Fibroblast of lung (primary cell): ENCODE measurements around the gene XXYLT1. TPM values are rescaled to one million over a fixed set of nuclear protein-coding genes. Genes with fewer than 3 reads are reported as not detected.

Experiments used
- DNase-seq, 2 donors: peaks; one replicate each; pipeline versions ENCODE4 v3.0.0 to v3.0.0-alpha.2; 2010; ENCODE audit warnings: low read depth in 2 of 2
- H2AFZ ChIP-seq: 2 replicates; pipeline ENCODE4 v1.5.1; 2012; ENCODE audit warnings: low read length, control low read depth, inconsistent platforms
- H3K27ac ChIP-seq: 2 replicates; pipeline ENCODE4 v1.5.1; 2011; ENCODE audit warnings: low read length, control low read depth; ENCODE audit not compliant: insufficient read depth
- H3K27me3 ChIP-seq: 2 replicates; pipeline ENCODE4 v1.5.1; 2011; ENCODE audit warnings: mild to moderate bottlenecking, low read length; ENCODE audit not compliant: control insufficient read depth, insufficient read depth
- H3K36me3 ChIP-seq: 2 replicates; pipeline ENCODE4 v1.5.1; 2011; ENCODE audit warnings: low read length; ENCODE audit not compliant: control insufficient read depth, insufficient read depth
- H3K4me1 ChIP-seq: 2 replicates; pipeline ENCODE4 v1.5.1; 2011; ENCODE audit warnings: low read length; ENCODE audit not compliant: control insufficient read depth, insufficient read depth; ENCODE audit errors: extremely low read depth
- H3K4me2 ChIP-seq: 2 replicates; pipeline ENCODE4 v1.5.1; 2011; ENCODE audit warnings: low read length, control low read depth; ENCODE audit not compliant: insufficient read depth; ENCODE audit errors: extremely low read depth
- H3K4me3 ChIP-seq, 4 experiments: fragments of 200-600 bp in 1 of 4; sonication (generic) in 1 of 4; replicated peaks in 1 of 4; 2 replicates each; pipeline ENCODE4 v1.5.1; 2011 to 2016; ENCODE audit warnings: low read length in 4 of 4, low read depth in 3 of 4, mild to moderate bottlenecking in 3 of 4, control low read depth in 2 of 4, inconsistent platforms in 1 of 4, mixed read lengths in 1 of 4; ENCODE audit not compliant: insufficient read depth in 1 of 4; ENCODE audit errors: control extremely low read depth in 1 of 4
- H3K79me2 ChIP-seq: 2 replicates; pipeline ENCODE4 v1.5.1; 2012; ENCODE audit warnings: mild to moderate bottlenecking, low read length, inconsistent platforms; ENCODE audit not compliant: control insufficient read depth, insufficient read depth
- H3K9ac ChIP-seq: 2 replicates; pipeline ENCODE4 v1.5.1; 2011; ENCODE audit warnings: mild to moderate bottlenecking, low read length, control low read depth; ENCODE audit not compliant: insufficient read depth
- H3K9me3 ChIP-seq: 2 replicates; pipeline ENCODE4 v1.5.1; 2012; ENCODE audit warnings: low read depth, low read length; ENCODE audit not compliant: control insufficient read depth, insufficient read depth
- H4K20me1 ChIP-seq: 2 replicates; pipeline ENCODE4 v1.5.1; 2011; ENCODE audit warnings: low read length; ENCODE audit not compliant: control insufficient read depth, insufficient read depth; ENCODE audit errors: extremely low read depth
- EZH2 ChIP-seq: IDR thresholded peaks from 2 replicates; pipeline ENCODE4 v1.5.1; 2012; ENCODE audit warnings: low read length, control low read depth, mild to moderate bottlenecking; ENCODE audit errors: missing control alignments
- polyA plus RNA-seq, 2 donors: library from polyadenylated mRNA; depleted of rRNA in 1 of 2; stranded (reverse) in 1 of 2; unstranded in 1 of 2; fragments of >200 nt; gene quantifications; 2 replicates each; pipeline ENCODE4 v1.2.1, GENCODE V29; 2011 to 2012; ENCODE audit warnings: missing spikeins in 1 of 2
- total RNA-seq: library from RNA; depleted of rRNA; stranded (reverse); fragments of >200 nt; gene quantifications from 2 replicates; pipeline ENCODE4 v1.2.1, GENCODE V29; 2014
- TF ChIP-seq, protein P1 (sequence below), 2 donors: IDR thresholded peaks in 1 of 2; conservative IDR thresholded peaks in 1 of 2; 1 replicate in 1 of 2; 2 replicates in 1 of 2; pipeline ENCODE4 v1.5.1; 2011 to 2012; ENCODE audit warnings: low read length in 2 of 2, control low read depth in 1 of 2, inconsistent platforms in 1 of 2, low read depth in 1 of 2, mild to moderate bottlenecking in 1 of 2

Gene XXYLT1
- total and polyA plus RNA-seq, 2 donors (not counting 1 experiment from before 2014, with no cell fraction given), result 12.4 to 18.5 TPM

DNA sequence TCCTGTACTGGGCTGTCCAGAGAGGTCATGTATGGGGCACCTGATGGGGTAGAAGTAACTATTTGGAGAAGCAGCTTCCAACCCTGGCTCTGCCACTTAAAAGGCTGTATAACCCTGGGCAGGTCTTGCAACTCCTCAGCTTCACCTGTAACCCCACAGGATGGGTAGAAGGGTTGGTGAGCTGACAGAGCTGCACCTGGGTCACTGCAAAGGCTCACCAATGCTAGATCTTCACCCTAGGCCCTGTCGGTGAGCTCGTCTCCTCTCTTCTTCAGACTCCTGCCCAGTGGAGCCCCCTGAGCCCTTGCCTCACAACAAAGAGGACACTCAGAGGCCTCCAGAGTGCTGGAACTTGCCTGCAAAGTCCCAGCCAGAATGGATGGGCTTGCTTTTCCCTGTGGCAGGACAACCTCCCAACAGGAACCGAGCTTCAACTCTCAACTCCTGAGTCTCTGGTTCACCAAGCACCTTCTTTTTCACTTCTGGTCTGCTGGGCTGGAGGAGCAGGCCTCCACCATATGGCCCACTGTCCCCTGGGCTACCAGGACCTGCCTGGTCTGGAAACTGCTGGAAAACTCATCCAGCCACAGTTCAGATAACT is 45.9 kb downstream of the XXYLT1 start:
- H3K9me3 ChIP-seq, result no peaks in the 10 kb centered on the region
- no peaks in the 10 kb centered on the region for H4K20me1 ChIP-seq
- no peaks in the 10 kb centered on the region for H3K27me3 ChIP-seq
- no peak for DNase-seq
- H3K4me1 ChIP-seq, result peaks cover 5% of the 10 kb centered on the region
- H3K79me2 ChIP-seq, result no peaks in the 10 kb centered on the region
- no peak overlapping the region for H3K9ac ChIP-seq
- H3K4me3 ChIP-seq, result no peak overlapping the region
- no peak overlapping the region for H3K4me2 ChIP-seq
- no peak overlapping the region for H3K27ac ChIP-seq
- no peaks in the 10 kb centered on the region for H3K36me3 ChIP-seq
- TF ChIP-seq EZH2, result no peak
- TF ChIP-seq, protein P1, sequence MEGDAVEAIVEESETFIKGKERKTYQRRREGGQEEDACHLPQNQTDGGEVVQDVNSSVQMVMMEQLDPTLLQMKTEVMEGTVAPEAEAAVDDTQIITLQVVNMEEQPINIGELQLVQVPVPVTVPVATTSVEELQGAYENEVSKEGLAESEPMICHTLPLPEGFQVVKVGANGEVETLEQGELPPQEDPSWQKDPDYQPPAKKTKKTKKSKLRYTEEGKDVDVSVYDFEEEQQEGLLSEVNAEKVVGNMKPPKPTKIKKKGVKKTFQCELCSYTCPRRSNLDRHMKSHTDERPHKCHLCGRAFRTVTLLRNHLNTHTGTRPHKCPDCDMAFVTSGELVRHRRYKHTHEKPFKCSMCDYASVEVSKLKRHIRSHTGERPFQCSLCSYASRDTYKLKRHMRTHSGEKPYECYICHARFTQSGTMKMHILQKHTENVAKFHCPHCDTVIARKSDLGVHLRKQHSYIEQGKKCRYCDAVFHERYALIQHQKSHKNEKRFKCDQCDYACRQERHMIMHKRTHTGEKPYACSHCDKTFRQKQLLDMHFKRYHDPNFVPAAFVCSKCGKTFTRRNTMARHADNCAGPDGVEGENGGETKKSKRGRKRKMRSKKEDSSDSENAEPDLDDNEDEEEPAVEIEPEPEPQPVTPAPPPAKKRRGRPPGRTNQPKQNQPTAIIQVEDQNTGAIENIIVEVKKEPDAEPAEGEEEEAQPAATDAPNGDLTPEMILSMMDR (conservative IDR thresholded peaks at IDR 0.05 in 1 of 2, IDR thresholded peaks at IDR 0.05 in 1 of 2; ENCODE audit: low read depth in 1 of 2, low read length in 2 of 2), result no peak
- H2AFZ ChIP-seq, result no peak overlapping the region

DNA sequence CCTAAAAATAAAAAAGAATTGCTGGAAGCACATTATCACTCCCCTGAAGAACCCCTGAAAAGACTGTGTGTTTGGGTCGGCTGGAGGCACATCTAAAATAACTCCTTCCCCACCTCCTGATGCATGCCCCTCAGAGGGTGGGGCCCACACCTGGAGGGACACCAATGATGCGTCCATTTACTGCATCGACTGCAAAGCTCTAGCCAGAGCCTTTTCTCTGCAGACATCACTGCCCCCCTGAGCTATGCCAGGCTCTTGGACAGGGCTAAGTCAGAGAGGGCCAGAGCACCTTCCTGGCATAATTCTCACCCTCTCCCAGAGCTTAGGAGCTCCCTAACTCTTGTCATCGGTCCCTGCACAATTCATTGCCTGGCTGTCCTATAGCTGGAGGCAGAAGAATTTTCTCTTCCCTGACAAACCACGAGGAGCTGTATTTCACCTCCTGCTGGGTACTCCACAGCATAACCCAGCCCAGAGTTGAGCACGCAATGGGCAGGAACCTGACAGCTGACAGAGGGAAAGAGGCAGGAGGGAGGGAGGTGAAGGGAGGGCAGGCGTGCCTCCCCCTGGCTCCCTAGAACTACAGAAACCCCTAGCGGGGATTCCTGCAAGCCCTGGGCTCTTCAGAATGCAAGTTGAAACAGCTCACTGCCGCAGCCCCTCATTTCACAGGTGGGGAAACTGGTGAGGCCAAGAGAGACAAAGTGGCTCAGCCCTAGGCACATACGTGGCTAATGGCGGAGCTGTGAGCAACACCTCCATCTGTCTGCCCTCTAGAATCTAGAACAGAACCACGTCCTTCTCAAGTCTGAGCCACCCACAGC is 46.6 kb downstream of the XXYLT1 start:
- Histone ChIP-seq H3K9ac (no peak overlapping the region), H3K4me3 (no peak overlapping the region), H2AFZ (no peak overlapping the region), H3K9me3 (no peaks in the 10 kb centered on the region), H3K79me2 (no peaks in the 10 kb centered on the region), H3K36me3 (no peaks in the 10 kb centered on the region), H3K4me2 (no peak overlapping the region), H4K20me1 (no peaks in the 10 kb centered on the region), H3K4me1 (peaks cover 5% of the 10 kb centered on the region), H3K27ac (no peak overlapping the region), H3K27me3 (no peaks in the 10 kb centered on the region)
- no peak for DNase-seq
- TF ChIP-seq, protein P1 (conservative IDR thresholded peaks at IDR 0.05 in 1 of 2, IDR thresholded peaks at IDR 0.05 in 1 of 2; ENCODE audit: low read depth in 1 of 2, low read length in 2 of 2), result no peak
- no peak for TF ChIP-seq EZH2

DNA sequence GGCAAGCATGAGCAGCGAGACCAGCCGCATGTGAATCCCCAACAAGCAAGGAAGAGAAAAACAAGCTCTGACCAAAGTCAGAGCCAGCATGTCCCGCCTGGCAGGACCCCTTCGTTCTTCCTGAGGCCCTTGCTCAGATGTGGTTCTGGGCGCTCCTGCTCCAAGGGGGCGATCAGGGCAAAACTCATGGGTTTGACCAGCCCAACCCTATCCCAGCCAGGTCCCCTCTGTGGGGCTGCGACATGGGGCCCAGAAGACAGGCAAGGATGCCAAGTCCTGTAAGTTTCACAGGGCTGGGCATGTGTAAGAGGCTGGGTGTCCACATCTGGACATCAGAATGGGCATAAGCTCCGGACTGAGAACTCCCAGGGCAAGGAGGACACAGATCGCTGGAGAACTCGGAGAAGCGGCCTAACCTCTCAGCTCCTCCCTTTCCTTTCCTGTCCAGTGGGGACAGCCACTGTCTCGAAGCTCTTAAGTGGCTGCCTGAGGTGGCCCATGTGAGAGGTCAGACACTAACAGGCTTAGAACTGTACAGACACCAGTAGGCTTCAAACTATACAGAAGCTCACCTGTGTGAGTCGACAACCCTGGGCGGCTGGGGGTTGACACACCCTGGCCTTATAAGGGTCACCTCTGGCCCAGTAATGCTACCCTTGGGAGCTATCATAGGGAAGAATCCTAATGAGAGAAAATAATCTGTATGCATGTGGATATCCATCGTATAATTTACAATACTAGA is 48.9 kb downstream of the XXYLT1 start:
- no peak overlapping the region for H3K4me2 ChIP-seq
- peaks cover 5% of the 10 kb centered on the region for H3K4me1 ChIP-seq
- H3K36me3 ChIP-seq, result no peaks in the 10 kb centered on the region
- H3K27me3 ChIP-seq, result no peaks in the 10 kb centered on the region
- no peak overlapping the region for H2AFZ ChIP-seq
- no peaks in the 10 kb centered on the region for H3K79me2 ChIP-seq
- H4K20me1 ChIP-seq, result no peaks in the 10 kb centered on the region
- no peaks in the 10 kb centered on the region for H3K9me3 ChIP-seq
- no peak overlapping the region for H3K27ac ChIP-seq
- H3K4me3 ChIP-seq, result no peak overlapping the region
- TF ChIP-seq, protein P1 (conservative IDR thresholded peaks at IDR 0.05 in 1 of 2, IDR thresholded peaks at IDR 0.05 in 1 of 2; ENCODE audit: low read depth in 1 of 2, low read length in 2 of 2), result no peak
- TF ChIP-seq EZH2, result no peak
- DNase-seq, result no peak
- no peak overlapping the region for H3K9ac ChIP-seq
